Tibial nerve (tissue), 4 donors: ENCODE results near the gene SIPA1L2.

ENCODE experiments used
- EP300 ChIP-seq, 2 donors: sonication (generic); formaldehyde crosslinking; IDR thresholded peaks; one replicate each; pipeline ENCODE4 v1.6.1; 2017; ENCODE audit warnings: antibody characterized with exemption in 2 of 2, mild to moderate bottlenecking in 1 of 2
- POLR2A ChIP-seq, 2 donors: fragments of 450-650 bp; IDR thresholded peaks; one replicate each; pipeline ENCODE4 v1.6.1; 2017; ENCODE audit warnings: antibody characterized with exemption in 2 of 2, mild to moderate bottlenecking in 2 of 2, moderate library complexity in 2 of 2
- TF ChIP-seq, protein P1 (sequence below), 5 experiments: fragments of 200-600 bp in 3 of 5; fragments of 450-650 bp in 2 of 5; sonication (generic) in 3 of 5; IDR thresholded peaks; one replicate each; pipeline ENCODE4 v1.5.1; 2016 to 2019; ENCODE audit warnings: antibody characterized with exemption in 5 of 5, mild to moderate bottlenecking in 3 of 5, moderate library complexity in 2 of 5

DNA sequence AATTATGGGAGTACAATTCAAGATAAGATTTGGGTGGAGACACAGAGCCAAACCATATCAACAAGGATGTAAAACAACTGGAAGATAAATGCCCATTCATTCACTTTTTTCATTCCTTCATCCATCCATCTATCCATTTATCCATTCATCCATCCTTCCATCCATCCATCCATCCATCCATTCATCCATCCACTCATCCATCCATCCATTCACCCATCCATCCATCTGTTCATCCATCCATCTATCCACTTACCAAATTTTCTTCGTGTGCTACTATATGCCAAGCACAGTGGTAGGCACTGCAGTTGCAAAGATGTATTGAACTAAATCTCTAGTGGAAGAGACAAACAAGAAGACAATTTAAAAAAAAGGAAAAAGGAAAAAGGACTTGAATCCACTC lies 14.3 kb upstream of the SIPA1L2 start:
- TF ChIP-seq POLR2A (IDR thresholded peaks at IDR 0.05) (no peak), EP300 (IDR thresholded peaks at IDR 0.05) (no peak)
- TF ChIP-seq, protein P1, sequence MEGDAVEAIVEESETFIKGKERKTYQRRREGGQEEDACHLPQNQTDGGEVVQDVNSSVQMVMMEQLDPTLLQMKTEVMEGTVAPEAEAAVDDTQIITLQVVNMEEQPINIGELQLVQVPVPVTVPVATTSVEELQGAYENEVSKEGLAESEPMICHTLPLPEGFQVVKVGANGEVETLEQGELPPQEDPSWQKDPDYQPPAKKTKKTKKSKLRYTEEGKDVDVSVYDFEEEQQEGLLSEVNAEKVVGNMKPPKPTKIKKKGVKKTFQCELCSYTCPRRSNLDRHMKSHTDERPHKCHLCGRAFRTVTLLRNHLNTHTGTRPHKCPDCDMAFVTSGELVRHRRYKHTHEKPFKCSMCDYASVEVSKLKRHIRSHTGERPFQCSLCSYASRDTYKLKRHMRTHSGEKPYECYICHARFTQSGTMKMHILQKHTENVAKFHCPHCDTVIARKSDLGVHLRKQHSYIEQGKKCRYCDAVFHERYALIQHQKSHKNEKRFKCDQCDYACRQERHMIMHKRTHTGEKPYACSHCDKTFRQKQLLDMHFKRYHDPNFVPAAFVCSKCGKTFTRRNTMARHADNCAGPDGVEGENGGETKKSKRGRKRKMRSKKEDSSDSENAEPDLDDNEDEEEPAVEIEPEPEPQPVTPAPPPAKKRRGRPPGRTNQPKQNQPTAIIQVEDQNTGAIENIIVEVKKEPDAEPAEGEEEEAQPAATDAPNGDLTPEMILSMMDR (IDR thresholded peaks at IDR 0.05), result no peak
